NCI-H2227 (cell line): Measurements from ENCODE around the gene ADH5.
"Not testable (repeated sequence)": the region's sequence is repeated elsewhere in the genome, so short reads cannot be mapped to it uniquely, and the experiment has no call there.

Source experiments
- DNase-seq: peaks from one replicate; lab custom pipeline; 2025; ENCODE audit not compliant: unreplicated experiment; lab: John Stamatoyannopoulos, UW

ADH5 gene

DNA sequence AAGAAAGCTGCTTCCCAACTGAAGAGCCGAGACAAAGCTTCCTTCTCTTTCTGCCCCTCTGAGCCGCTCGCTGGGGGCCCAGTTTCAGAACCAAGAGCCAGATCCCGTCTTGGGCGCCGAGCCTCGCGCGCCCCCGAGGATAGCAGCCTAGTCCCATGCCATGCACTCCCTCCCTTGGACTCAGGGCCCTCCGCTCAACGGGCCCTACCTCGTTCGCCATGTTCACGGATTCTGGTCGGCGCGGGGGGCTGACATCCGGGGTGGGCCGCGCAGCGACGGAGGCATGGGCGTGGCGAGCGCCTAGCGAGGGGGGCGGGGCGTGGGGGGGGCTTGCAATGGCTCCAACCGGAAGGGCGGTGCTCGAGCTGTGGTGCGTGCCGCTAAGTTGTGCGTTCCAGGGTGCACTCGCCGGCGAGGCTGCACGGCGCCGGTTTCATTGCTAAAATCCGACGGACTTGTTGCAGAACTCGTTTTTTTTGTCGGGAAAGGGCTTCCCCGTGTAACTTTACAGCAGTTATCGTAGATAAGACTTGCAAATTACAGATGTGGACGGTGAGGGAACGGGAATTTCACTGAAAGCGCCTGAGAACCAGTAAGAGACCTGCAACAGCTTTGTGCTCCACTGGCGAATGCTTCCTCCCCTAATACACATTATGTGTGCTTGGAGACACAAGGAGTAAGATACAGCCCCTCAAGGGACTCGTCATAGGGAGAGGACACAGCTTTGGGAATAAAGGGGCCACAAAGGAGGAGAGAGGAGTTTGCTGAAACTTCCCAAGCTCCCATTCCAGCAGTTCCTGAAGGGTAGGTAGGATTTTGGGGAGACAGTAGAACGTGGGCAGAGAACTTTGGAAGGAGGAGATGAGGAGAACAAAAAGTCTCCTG is at the start of gene ADH5:
Gene ADH5 (minus strand): TSS at position 308 of the 885 bp plus-strand sequence. CDS start 88 bp downstream, at position 220.
- peak; percentile 84 for DNase-seq

DNA sequence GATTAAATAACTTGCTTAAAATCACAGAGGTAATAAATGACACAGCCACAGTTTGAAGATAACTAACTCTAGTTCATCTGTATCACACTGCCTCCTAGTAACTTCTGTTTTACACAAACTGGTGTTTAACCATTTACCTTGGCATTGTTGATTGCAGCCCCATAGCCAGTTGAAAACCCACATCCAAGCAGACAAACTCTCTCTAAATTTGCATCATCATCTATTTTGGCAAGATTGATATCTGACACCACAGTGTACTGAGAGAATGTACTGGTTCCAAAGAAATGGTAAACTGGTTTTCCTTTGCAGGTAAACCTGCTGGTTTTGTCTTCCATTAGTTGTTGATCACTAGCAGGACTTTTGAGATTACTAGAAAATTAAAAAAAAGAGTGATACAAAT is 47.7 kb upstream of the ADH5 start:
- no peak for DNase-seq

DNA sequence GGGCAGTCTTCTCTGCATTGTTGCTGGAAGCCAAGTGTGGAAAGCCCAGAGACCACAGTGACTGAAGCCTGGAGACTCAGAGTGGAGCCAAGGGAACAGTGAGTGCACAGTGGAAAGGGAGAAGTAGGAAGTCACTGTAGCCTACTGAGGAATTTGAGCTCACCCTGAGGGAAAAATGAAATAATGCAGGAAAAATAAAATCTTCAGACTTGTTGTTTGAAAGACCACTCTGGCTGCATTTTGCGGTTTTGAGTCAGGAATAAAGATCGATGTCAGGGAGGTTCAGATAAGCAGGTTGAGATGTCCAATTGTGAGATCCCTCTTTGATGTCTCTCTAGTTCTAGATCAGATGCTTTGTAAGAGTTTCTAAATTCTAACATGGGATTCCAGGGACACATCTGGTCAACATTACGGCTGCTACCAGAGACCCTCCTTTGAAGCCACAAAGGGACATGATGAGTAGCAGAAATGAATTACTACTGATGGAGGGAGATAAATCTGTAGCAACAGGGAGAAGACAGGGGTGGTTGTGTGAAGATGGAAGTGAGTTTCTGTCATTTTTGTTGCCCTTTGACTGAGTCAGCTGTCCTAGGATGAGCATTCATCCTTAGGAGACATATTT is 47.1 kb upstream of the ADH5 start:
- no peak for DNase-seq

DNA sequence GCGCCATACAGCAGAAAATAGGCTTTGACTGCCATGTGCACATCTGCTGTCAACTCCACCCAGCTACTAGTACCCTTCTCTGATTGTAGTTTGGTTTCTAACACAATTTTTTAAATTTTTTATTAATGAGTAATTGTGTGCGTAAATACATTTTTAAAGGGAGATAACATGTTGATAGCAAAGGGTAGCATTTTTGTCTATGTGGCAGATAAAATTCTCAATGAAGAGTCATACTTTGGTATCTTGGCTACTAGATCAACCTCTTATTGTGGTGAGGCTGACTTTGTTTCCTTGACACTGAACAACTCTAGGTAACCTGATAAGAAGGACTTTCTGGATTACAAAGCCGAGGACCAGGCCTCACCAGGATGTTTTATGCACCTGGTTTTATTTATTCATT is 46.0 kb upstream of the ADH5 start:
- DNase-seq, result no peak

DNA sequence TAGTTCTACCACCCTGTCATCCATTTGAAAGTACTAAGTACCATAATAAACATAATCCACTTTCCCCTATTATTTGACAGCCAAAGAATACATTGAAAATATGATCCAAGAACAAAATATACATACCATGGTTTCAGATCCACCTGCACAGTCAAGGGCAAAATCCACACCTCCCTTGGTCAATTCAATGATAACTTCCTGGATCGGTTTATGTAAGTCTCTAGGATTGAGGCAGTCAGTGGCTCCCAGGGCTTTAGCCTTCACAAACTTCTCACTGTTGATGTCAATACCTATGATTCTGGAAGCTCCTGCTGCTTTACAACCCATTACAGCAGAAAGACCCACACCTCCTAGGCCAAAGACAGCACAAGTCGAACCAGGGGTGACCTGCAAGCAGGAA is 42.8 kb upstream of the ADH5 start:
- no peak for DNase-seq

DNA sequence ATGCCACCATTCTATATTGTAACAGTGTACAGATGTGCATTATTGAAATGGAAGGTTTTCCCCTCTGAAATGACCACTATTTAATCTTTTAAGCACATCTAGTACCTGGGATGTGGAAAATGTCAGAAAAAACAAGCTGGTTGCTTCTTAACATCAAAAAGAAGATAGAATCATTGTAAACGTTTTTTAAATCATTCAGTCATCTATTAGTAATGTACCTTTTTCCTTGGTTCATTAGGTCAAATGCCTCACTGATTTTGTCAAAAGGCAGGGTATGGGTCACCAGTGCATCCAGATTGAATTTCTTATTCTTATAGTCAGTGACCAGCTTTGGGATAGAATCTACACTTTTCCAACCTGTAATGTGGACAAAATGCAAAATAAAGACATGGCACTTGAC is 37.8 kb upstream of the ADH5 start:
- no peak for DNase-seq

DNA sequence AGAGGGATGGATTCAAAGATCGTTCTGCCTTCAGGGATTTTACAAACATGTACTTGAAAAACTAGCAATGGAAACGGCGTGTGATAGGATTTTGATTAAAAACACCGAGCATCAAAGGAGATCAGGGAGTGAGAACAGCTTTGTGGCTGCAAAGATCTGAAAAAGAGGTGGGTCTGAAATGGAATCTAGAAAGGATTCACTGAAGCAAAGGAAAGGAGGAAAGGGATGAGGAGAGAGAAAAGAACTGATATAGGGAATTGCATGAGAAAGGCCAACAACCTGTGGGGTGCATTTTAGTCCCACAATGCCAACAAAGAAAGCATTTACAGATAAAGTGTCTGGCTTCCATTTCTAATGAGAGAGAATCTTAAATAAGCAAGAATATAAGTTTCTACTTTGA is 32.4 kb upstream of the ADH5 start:
- DNase-seq, result no peak

DNA sequence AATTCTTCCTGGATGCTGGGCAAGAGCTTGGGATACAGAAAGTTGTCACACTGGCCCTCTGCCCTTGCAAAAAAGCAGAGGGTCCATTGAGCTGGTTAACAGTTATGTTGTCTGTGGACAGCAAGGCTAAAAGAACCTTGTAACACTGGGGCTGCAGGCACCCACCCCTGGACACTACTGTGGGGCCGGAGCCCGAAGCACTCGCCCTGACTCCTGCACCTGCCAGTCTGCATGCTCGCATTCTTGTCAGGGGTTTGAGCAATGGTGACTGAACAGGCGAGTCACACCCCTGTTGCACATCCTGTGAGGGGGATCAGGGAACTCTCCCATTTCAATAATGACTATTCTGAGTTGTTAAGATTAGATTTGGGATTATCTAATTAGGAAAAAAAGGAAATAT is 31.9 kb upstream of the ADH5 start:
- no peak for DNase-seq

DNA sequence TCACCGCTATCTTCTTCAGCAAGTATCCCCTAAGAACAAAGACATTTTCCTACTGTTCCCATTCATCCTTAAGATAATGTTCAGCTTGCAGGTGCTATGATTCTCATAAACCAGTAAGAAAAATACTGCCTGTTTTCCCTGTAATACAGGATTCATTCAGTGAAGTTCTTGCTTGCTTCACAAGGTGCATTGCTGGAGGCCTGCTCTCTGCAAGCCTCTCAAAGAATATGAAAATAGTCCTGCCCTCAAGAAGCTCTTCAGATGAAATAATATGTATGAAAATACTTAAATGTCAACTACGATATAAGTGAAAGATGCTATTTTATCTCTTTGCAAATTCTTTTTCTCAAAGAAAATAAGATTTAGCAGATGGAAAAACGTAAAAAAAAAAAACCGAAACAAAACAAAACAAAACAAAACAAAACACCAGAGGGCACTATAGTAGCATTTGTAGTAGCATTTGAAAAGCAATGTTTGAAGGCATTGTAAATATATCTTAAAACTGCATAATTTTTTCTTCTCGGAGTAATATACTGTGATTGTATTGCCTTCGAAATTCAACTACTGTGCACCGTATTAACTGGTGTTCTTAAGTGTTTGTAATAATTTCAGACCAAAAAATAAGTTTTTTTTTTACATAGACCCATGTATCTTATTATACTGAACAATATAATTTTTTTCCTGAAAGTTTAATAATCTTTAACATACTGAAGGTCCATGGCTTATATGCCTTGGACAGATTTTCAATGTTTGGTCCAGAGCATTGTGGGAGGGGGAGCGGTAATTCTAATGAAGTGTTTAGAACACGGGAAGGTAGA is 29.5 kb upstream of the ADH5 start:
- DNase-seq, result no peak

DNA sequence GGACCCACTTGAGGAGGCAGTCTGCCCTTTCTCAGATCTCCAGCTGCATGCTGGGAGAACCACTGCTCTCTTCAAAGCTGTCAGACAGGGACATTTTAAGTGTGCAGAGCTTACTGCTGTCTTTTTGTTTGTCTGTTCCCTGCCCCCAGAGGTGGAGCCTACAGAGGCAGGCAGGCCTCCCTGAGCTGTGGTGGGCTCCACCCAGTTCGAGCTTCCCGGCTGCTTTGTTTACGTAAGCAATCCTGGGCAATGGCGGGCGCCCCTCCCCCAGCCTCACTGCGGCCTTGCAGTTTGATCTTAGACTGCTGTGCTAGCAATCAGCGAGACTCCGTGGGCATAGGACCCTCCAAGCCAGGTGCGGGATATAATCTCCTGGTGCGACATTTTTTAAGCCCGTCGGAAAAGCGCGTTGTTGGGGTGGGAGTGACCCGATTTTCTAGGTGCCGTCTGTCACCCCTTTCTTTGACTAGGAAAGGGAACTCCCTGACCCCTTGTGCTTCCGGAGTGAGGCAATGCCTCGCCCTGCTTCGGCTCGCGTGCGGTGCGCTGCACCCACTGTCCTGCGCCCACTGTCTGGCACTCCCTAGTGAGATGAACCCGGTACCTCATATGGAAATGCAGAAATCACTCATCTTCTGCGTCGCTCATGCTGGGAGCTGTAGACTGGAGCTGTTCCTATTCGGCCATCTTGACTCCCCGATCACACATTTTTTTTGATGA is 28.7 kb upstream of the ADH5 start:
- not testable (repeated sequence) for DNase-seq

DNA sequence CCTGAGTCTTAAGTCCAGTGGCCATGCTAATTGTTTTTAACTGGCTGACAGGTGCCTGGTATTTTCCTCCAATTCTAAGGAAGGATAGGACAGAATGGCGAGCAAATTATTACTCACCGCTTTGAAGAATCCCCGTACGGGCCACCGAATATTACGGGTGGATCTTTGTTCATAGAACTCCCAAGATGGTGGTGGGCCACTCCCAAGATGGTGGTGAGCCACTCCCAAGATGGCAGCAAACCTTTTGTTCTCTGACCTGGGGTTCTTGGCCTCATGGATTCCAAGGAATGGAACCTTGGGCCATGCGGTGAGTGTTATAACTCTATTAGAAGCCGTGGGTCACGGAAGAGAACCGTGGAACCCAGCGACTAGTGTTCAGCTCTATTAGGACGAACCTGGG is 20.7 kb upstream of the ADH5 start:
- not testable (repeated sequence) for DNase-seq

DNA sequence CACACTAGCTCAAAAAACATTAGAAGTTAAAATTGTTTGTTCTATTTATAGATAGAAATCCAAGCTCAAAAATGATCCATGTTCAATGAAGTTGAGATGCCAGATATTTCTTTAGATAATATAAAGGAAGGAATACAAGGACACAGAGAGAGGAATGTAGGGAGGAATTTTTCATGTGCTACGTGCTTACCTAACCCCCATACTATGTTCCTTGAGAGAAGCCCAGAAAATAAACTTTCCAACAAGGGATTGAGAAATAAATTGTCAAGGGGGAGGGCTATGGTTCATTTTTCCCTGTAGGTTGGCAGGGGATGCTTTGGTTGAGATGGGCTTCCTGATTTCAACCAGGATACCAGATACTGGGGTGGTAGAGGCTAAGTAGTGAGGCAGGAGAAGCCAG is 15.6 kb upstream of the ADH5 start:
- no peak for DNase-seq

DNA sequence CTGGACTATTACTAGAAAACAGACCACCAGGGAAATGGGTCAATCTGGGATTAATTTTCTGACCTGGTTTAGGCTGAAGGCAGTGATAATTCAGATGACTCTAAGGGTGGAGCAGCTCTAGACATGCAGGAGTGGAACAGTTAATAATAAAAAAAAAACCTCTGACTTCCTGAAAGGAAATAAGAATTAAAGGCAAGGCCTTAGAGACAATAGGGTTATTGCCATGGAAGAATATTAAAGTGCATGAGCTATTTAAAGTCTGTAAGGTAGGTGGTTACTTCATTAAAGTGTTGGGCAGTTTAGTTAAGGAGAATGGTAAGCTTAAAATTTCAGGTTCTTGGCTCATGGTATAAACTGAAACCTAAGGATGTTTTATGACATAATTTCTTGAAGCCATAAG is 14.6 kb upstream of the ADH5 start:
- no peak for DNase-seq

DNA sequence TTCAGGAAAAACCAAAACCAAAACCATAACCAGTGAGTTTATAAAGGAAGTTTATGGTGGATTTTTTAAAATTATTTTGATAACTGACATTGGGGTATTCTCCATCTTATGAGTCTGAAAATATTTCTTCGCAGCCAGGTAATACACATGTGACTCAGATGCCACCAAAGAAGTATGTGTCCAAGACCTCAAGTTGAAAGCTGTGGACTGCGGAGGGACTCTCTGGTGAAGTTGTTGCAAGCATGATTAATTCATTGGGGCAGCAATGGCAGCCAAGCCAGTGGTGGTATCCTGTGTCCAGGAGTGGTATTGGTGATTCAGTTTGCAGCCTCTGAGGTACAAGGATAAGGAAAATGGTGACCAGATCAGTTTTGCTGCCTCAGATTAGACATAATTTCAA is 14.0 kb upstream of the ADH5 start:
- DNase-seq, result no peak

DNA sequence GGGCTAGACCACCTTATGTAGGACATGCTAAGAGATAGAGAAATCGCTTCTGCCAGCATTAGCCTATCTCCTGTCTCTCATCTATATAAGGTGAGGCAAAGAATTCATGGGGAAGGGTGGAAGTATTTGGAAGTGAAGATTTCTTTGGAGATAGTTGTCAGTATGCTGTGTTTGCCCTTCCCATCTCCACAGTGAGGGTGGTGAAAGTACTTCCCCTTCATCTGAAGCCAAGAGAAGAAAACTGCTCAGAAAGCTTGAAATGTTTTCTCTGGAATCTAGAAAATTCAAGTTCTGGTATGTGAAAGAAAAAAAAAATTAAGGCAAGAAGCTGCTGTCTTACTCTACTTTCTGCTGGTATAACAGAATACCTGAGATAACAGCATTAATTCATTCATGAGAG is 12.3 kb upstream of the ADH5 start:
- DNase-seq, result no peak

DNA sequence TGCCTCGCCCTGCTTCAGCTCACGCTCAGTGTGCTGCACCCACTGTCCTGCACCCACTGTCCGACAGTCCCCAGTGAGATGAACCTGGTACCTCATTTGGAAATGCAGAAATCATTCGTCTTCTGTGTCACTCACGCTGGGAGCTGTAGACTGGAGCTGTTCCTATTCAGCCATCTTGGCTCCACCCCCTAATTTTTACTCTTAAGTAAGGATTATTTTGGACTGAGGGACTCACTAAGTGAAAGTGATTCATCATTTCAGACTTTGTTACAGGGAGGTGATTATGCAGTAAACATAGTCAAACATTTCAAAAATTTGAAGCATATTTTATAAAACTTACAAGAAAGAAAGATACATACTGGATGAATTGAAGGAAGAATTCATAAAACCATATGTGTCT is 11.2 kb upstream of the ADH5 start:
- not testable (repeated sequence) for DNase-seq

DNA sequence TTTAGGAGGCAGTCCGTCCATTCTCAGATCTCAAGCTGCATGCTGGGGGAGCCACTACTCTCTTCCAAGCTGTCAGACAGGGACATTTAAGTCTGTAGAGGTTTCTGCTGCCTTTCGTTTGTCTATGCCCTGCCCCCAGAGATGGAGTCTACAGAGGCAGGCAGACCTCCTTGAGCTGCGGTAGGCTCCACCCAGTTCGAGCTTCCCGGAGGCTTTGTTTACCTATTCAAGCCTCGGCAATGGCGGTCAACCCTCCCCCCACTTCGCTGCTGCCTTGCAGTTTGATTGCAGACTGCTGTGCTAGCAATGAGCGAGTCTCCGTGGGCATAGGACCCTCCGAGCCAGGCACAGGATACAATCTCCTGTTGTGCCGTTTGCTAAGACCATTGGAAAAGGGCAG is 10.7 kb upstream of the ADH5 start:
- DNase-seq, result no peak

DNA sequence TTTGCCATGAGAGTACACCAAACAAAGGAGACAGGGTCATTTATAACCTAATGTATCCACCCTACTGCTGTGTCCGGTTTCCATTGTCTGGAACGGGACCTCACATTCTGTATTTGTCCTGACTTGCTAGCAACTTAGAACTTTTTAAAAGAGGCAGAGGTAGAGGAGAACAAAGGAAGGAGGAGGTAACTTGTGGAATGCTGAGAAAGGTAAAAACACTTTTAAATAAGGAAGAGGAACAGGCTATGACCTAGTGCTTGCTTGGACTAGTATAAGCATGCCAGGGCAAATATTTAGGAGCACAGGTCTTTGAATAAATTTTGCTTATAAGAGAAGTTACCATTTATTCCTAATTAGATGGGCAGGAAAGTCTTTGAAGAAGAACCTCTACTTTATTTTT is 3.3 kb upstream of the ADH5 start:
- DNase-seq, result not testable (repeated sequence)

DNA sequence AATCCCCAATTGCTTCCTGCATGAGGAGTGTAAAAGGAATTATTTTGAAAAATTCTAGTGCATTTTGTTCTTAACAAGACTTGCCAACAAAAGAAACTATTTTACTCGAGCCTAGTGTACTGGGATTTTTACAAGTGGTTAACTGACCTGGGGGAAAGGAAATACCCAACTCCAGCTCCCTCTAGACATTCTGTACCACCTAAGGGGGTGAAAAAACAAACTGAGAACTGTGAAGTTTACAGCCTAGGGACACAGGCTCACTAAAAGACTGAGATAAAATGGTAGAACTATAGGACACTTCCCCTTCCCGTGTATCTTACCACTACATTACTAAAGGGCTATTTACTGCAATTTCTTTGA is 2.6 kb upstream of the ADH5 start:
- no peak for DNase-seq

DNA sequence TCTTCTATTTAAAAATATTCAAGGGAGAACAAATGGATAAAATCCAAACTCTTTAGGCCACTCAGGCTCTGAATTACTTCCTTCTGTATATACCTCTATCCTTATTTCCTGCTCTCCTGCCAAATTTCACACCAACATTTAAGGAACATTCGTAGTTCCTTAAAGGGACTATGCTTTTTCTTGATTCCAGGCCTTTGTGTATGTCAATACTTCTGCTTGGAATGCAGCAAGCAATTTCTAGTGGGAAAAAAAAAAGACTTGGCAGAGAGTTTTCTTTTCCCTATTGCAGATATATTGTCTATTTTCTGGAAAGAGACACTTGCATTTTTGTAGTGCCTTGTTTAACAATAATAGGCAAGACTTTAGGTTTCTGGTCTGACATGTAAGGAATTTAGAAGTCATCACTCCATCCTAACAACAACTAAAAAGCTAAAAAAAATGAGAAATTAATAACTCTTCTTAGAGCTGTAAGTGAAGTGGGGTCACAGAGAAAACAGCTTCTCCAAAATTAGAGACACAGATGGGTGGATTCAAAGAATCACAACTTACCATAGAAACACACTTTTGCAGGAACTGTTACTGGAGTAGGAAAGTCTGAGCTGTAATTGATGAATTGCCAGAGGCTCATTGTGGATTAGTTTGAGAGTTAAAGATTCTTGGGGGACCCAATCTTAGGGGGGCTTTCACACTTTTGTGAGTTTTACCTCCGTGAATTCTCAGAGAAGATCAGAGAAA is 2.1 kb upstream of the ADH5 start:
- no peak for DNase-seq
